CD4-positive, CD25-positive, alpha-beta regulatory T cell (primary cell): ENCODE data around the gene CWC27. TPM values are rescaled to one million over a fixed set of nuclear protein-coding genes. Genes with fewer than 3 reads are reported as not detected.

Experiments
- ATAC-seq, 2 donors: fragments of 150-1000 bp; cut with Tn5 transposase; one replicate each; pipeline ENCODE4 v1.10.0; 2021; ENCODE audit warnings: low read depth in 2 of 2, moderate number of reproducible peaks in 2 of 2, moderate library complexity in 1 of 2
- DNase-seq, 3 donors: peaks; one replicate each; pipeline versions ENCODE4 v3.0.0 to v3.0.0-alpha.2; 2012 to 2022; ENCODE audit warnings: mixed read lengths in 1 of 3
- H3K27ac ChIP-seq: one replicate; pipeline ENCODE4 v1.7.0; 2013; ENCODE audit warnings: mild to moderate bottlenecking, low read length; ENCODE audit not compliant: insufficient read depth, poor library complexity, severe bottlenecking
- H3K27me3 ChIP-seq: one replicate; pipeline ENCODE4 v1.7.0; 2013; ENCODE audit warnings: low read length; ENCODE audit not compliant: control insufficient read depth, insufficient read depth
- H3K36me3 ChIP-seq: one replicate; pipeline ENCODE4 v1.7.0; 2013; ENCODE audit warnings: mild to moderate bottlenecking, low read length, moderate library complexity; ENCODE audit not compliant: control insufficient read depth, insufficient read depth
- H3K4me1 ChIP-seq: 2 replicates; pipeline ENCODE4 v1.7.0; 2013; ENCODE audit warnings: mild to moderate bottlenecking, low read length; ENCODE audit not compliant: insufficient read depth, control insufficient read depth, poor library complexity, severe bottlenecking
- H3K4me3 ChIP-seq: one replicate; pipeline ENCODE4 v1.7.0; 2013; ENCODE audit warnings: low read depth, mild to moderate bottlenecking, low read length, moderate library complexity
- H3K9me3 ChIP-seq, 2 experiments: 1 replicate in 1 of 2; 2 replicates in 1 of 2; pipeline ENCODE4 v1.7.0; 2013; ENCODE audit warnings: low read length in 2 of 2, mild to moderate bottlenecking in 1 of 2, moderate library complexity in 1 of 2; ENCODE audit not compliant: control insufficient read depth in 2 of 2
- H3K27ac Mint-ChIP-seq, 3 donors: one replicate each; pipeline ENCODE4 v1.8.0; 2020 to 2022; ENCODE audit warnings: mild to moderate bottlenecking in 3 of 3, mixed read lengths in 3 of 3, moderate library complexity in 2 of 3
- H3K27me3 Mint-ChIP-seq: one replicate; pipeline ENCODE4 v1.8.0; 2022; ENCODE audit warnings: mild to moderate bottlenecking, mixed read lengths
- H3K36me3 Mint-ChIP-seq: one replicate; pipeline ENCODE4 v1.8.0; 2020; ENCODE audit warnings: mixed read lengths
- H3K4me1 Mint-ChIP-seq, 4 donors: one replicate each; pipeline ENCODE4 v1.8.0; 2020 to 2022; ENCODE audit warnings: mixed read lengths in 4 of 4, mild to moderate bottlenecking in 1 of 4
- H3K4me3 Mint-ChIP-seq, 4 donors: one replicate each; pipeline ENCODE4 v1.8.0; 2020 to 2022; ENCODE audit warnings: mild to moderate bottlenecking in 4 of 4, mixed read lengths in 4 of 4, moderate library complexity in 3 of 4
- H3K9me3 Mint-ChIP-seq, 7 donors: one replicate each; pipeline ENCODE4 v1.8.0; 2020 to 2022; ENCODE audit warnings: mixed read lengths in 7 of 7, mild to moderate bottlenecking in 3 of 7, moderate library complexity in 2 of 7
- polyA plus RNA-seq, 4 donors: library from polyadenylated mRNA; unstranded; fragments of 300-500 nt; fragmentation: Illumina TruSeq; gene quantifications; one replicate each; pipeline ENCODE4 v1.2.3, GENCODE V29; 2021
- total RNA-seq: library from RNA; stranded (reverse); gene quantifications from one replicate; pipeline ENCODE4 v1.2.3, GENCODE V29; 2022

CWC27 gene
- total and polyA plus RNA-seq, 5 donors from 2014 or later: 22.4 to 33.4 (median 27.6) TPM

DNA sequence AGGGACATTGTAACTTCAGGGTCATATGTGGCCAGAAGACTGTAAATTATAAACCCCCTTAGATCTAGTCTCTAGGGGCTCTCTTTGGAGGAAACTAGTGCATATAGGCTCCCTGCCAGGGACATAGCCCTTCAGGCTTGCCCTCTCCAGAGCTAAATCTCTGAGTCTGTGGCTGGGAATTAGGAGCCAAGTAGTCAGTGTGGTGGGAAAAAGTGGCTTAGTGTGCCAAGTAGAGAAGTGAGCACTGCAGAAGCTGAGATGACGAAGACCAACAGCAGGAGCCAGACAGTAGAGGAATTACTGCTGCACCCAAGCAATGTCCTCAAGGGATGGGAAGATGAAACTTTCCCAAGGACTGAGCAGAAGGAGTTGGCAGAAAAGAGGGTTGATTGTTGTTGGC, 71.2 kb downstream of the CWC27 start:
- peaks cover 0 to 9% (median 4%) of the 10 kb centered on the region in 7 donors for H3K9me3 Mint-ChIP-seq
- no peak overlapping the region for H3K27ac Mint-ChIP-seq
- H3K27me3 Mint-ChIP-seq: no peaks in the 10 kb centered on the region
- no peaks in the 10 kb centered on the region for H3K4me1 Mint-ChIP-seq
- H3K27me3 ChIP-seq: no peaks in the 10 kb centered on the region
- H3K27ac ChIP-seq: no peak overlapping the region
- no peak overlapping the region for H3K4me3 Mint-ChIP-seq
- no peak overlapping the region for H3K4me3 ChIP-seq
- H3K4me1 ChIP-seq: no peaks in the 10 kb centered on the region
- H3K36me3 ChIP-seq: peaks cover 12% of the 10 kb centered on the region
- peaks cover 1 to 3% of the 10 kb centered on the region in 2 experiments for H3K9me3 ChIP-seq
- H3K36me3 Mint-ChIP-seq: peaks cover 50% of the 10 kb centered on the region
- ATAC-seq (no peak), DNase-seq (no peak)

- H3K4me1 Mint-ChIP-seq: peaks cover 0 to 2% (median 0%) of the 10 kb centered on the region in 4 donors
- Histone ChIP-seq H3K4me1 (no peaks in the 10 kb centered on the region), H3K27ac (no peak overlapping the region), H3K36me3 (peaks cover 16% of the 10 kb centered on the region), H3K4me3 (no peak overlapping the region), H3K27me3 (no peaks in the 10 kb centered on the region), H3K9me3 (peaks cover 11 to 13% of the 10 kb centered on the region in 2 experiments)
- peaks cover 0 to 19% (median 7%) of the 10 kb centered on the region in 7 donors for H3K9me3 Mint-ChIP-seq
- no peaks in the 10 kb centered on the region for H3K27me3 Mint-ChIP-seq
- peaks cover 61% of the 10 kb centered on the region for H3K36me3 Mint-ChIP-seq
- no peak for DNase-seq
- no peak overlapping the region for H3K4me3 Mint-ChIP-seq
- no peak for ATAC-seq
- peak overlapping the region in 1 of 3 donors; percentile 11 for H3K27ac Mint-ChIP-seq
Measured at GRCh38 chr5:64840958-64841357, 72.2 kb downstream of the CWC27 start.

- Histone ChIP-seq H3K4me1 (no peaks in the 10 kb centered on the region), H3K27ac (no peak overlapping the region), H3K4me3 (no peak overlapping the region), H3K27me3 (no peaks in the 10 kb centered on the region), H3K9me3 (no peaks in the 10 kb centered on the region), H3K36me3 (no peaks in the 10 kb centered on the region)
- Mint-ChIP-seq H3K27ac (peak overlapping the region in 1 of 3 donors; percentile 62), H3K36me3 (peaks cover 19% of the 10 kb centered on the region), H3K27me3 (no peaks in the 10 kb centered on the region), H3K4me1 (peaks cover 0 to 8% (median under 1%) of the 10 kb centered on the region in 4 donors), H3K9me3 (peaks cover 0 to 3% (median 0%) of the 10 kb centered on the region in 7 donors), H3K4me3 (no peak overlapping the region)
- ATAC-seq: no peak
- no peak for DNase-seq
Measured at GRCh38 chr5:64853777-64854176, 85.0 kb downstream of the CWC27 start.

- Histone ChIP-seq H3K9me3 (no peaks in the 10 kb centered on the region), H3K4me1 (no peaks in the 10 kb centered on the region), H3K4me3 (no peak overlapping the region), H3K27me3 (no peaks in the 10 kb centered on the region), H3K36me3 (no peaks in the 10 kb centered on the region), H3K27ac (no peak overlapping the region)
- peaks cover 0 to 8% (median 0%) of the 10 kb centered on the region in 4 donors for H3K4me1 Mint-ChIP-seq
- peaks cover 0 to 3% (median 0%) of the 10 kb centered on the region in 7 donors for H3K9me3 Mint-ChIP-seq
- H3K27ac Mint-ChIP-seq: no peak overlapping the region
- peaks cover 16% of the 10 kb centered on the region for H3K36me3 Mint-ChIP-seq
- no peaks in the 10 kb centered on the region for H3K27me3 Mint-ChIP-seq
- ATAC-seq: no peak
- DNase-seq: no peak
- no peak overlapping the region for H3K4me3 Mint-ChIP-seq
Measured at GRCh38 chr5:64854855-64855254, 86.1 kb downstream of the CWC27 start.

GRCh38 chr5:64859881-64860280, 91.2 kb downstream of the CWC27 start:
- no peak overlapping the region for H3K4me3 ChIP-seq

DNA sequence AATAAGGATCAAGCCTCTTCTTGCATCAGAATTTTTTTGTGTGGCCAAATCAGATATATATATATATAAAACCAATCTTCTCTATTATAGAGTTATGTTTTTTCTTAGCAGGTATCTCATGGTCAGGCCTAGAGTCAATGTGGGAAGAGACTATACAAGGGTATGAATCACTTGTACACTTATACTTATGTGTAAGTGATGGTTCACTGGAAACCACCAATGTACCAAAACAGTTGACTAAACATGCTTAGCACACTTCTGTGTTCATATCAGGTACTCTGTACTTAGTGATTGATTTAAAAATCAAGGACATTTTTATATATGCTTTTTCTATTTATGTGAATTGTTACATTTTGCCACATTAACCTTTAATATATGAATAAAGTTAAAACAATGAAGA, 92.6 kb downstream of the CWC27 start:
- Histone ChIP-seq H3K36me3 (no peaks in the 10 kb centered on the region), H3K9me3 (no peaks in the 10 kb centered on the region), H3K27me3 (no peaks in the 10 kb centered on the region), H3K4me1 (no peaks in the 10 kb centered on the region), H3K4me3 (no peak overlapping the region), H3K27ac (no peak overlapping the region)
- Mint-ChIP-seq H3K4me1 (peaks cover 0 to 3% (median under 1%) of the 10 kb centered on the region in 4 donors), H3K4me3 (no peak overlapping the region), H3K27me3 (no peaks in the 10 kb centered on the region), H3K36me3 (peaks cover 3% of the 10 kb centered on the region), H3K27ac (no peak overlapping the region), H3K9me3 (peaks cover 0 to 3% (median 0%) of the 10 kb centered on the region in 7 donors)
- ATAC-seq: no peak
- no peak for DNase-seq

More at GRCh38 chr5:64859881-64860280, 91.2 kb downstream of the CWC27 start:
- Mint-ChIP-seq H3K4me3 (no peak overlapping the region), H3K27ac (no peak overlapping the region), H3K36me3 (peaks cover 3% of the 10 kb centered on the region), H3K4me1 (peaks cover 0 to 3% (median under 1%) of the 10 kb centered on the region in 4 donors), H3K9me3 (peaks cover 0 to 3% (median 0%) of the 10 kb centered on the region in 7 donors), H3K27me3 (no peaks in the 10 kb centered on the region)
- Histone ChIP-seq H3K4me1 (no peaks in the 10 kb centered on the region), H3K27me3 (no peaks in the 10 kb centered on the region), H3K27ac (no peak overlapping the region), H3K9me3 (no peaks in the 10 kb centered on the region), H3K36me3 (no peaks in the 10 kb centered on the region)
- no peak for ATAC-seq
- no peak for DNase-seq

GRCh38 chr5:64864171-64864570, 95.4 kb downstream of the CWC27 start:
- ATAC-seq: no peak
- no peaks in the 10 kb centered on the region for H3K9me3 ChIP-seq
- no peak overlapping the region for H3K4me3 Mint-ChIP-seq

GRCh38 chr5:64865662-64866061, 96.9 kb downstream of the CWC27 start:
- no peaks in the 10 kb centered on the region for H3K27me3 ChIP-seq
- Mint-ChIP-seq H3K27me3 (no peaks in the 10 kb centered on the region), H3K27ac (no peak overlapping the region), H3K4me3 (no peak overlapping the region), H3K36me3 (peaks cover 3% of the 10 kb centered on the region), H3K9me3 (no peaks in the 10 kb centered on the region), H3K4me1 (peaks cover 0 to 2% (median 0%) of the 10 kb centered on the region in 4 donors)
- ATAC-seq (no peak), DNase-seq (no peak)
- no peak overlapping the region for H3K27ac ChIP-seq
- no peaks in the 10 kb centered on the region for H3K9me3 ChIP-seq
- no peak overlapping the region for H3K4me3 ChIP-seq
- H3K36me3 ChIP-seq: no peaks in the 10 kb centered on the region
- H3K4me1 ChIP-seq: no peaks in the 10 kb centered on the region

More at GRCh38 chr5:64864171-64864570, 95.4 kb downstream of the CWC27 start:
- Mint-ChIP-seq H3K36me3 (peaks cover 3% of the 10 kb centered on the region), H3K4me1 (peaks cover 0 to 2% (median 0%) of the 10 kb centered on the region in 4 donors), H3K27me3 (no peaks in the 10 kb centered on the region), H3K27ac (no peak overlapping the region), H3K9me3 (no peaks in the 10 kb centered on the region)
- Histone ChIP-seq H3K27me3 (no peaks in the 10 kb centered on the region), H3K4me1 (no peaks in the 10 kb centered on the region), H3K4me3 (no peak overlapping the region), H3K36me3 (no peaks in the 10 kb centered on the region), H3K27ac (no peak overlapping the region)
- no peak for DNase-seq
